GM23248 (cell line): ENCODE results near the gene NGEF.

ENCODE experiments used
- EZH2 ChIP-seq: fragments of 200-600 bp; sonication (generic); IDR thresholded peaks from 2 replicates; pipeline ENCODE4 v1.6.1; 2018; ENCODE audit warnings: antibody characterized with exemption, mild to moderate bottlenecking; ENCODE audit not compliant: insufficient read depth, poor library complexity, severe bottlenecking
- EZH2phosphoT487 ChIP-seq: fragments of 200-600 bp; sonication (generic); IDR thresholded peaks from 2 replicates; pipeline ENCODE4 v1.6.1; 2018; ENCODE audit warnings: antibody characterized with exemption, moderate library complexity, mild to moderate bottlenecking, low read depth; ENCODE audit not compliant: insufficient read depth

DNA sequence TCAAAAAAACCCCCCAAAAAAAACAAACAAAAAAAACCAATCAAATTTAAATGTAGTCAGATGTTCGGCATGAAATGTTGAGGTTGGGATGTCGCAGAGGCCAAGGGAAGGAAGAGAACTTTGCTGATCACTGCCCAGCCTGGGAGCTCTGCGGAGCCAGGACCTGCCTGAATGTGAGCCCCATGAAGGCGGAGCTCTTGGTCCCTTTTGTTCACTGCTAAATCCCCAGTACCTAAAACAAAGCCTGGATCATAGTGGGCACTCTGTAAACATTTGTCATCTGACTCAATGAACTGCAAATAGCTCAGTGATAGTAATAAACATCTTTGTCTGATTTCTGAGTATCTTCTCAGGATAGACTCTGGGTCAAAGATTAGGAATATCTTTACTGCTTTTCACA is 64.0 kb downstream of the NGEF start:
- no peak for TF ChIP-seq EZH2phosphoT487
- no peak for TF ChIP-seq EZH2
